K562 (cell line): Measurements from ENCODE around the gene MEX3D.

Source experiments
- E2F1 ChIP-seq: sonication (generic); formaldehyde crosslinking; IDR thresholded peaks from 2 replicates; pipeline ENCODE4 v1.8.1; 2023; ENCODE audit warnings: mild to moderate bottlenecking, missing genetic modification reagents, moderate library complexity
- FOXP1 ChIP-seq: sonication (generic); formaldehyde crosslinking; IDR thresholded peaks from 2 replicates; pipeline ENCODE4 v1.8.0; 2022; ENCODE audit warnings: mild to moderate bottlenecking, missing genetic modification reagents
- ZC3H4 ChIP-seq: sonication (generic); formaldehyde crosslinking; IDR thresholded peaks from 2 replicates; pipeline ENCODE4 v1.9.0; 2021; ENCODE audit warnings: missing genetic modification reagents, borderline replicate concordance
- TF ChIP-seq, protein P1 (sequence below), 3 experiments: IDR thresholded peaks in 2 of 3; conservative IDR thresholded peaks in 1 of 3; 2 replicates each; pipeline ENCODE4 v1.5.1; 2011 to 2012; ENCODE audit warnings: low read length in 3 of 3, mild to moderate bottlenecking in 3 of 3, control low read depth in 2 of 3, improper control_type of control experiment in 1 of 3, inconsistent platforms in 1 of 3, low read depth in 1 of 3, mixed read lengths in 1 of 3, moderate library complexity in 1 of 3; ENCODE audit not compliant: insufficient read depth in 2 of 3

GRCh38 chr19:1598777-1599459 is 30.8 kb upstream of the MEX3D start:
- TF ChIP-seq, protein P1, sequence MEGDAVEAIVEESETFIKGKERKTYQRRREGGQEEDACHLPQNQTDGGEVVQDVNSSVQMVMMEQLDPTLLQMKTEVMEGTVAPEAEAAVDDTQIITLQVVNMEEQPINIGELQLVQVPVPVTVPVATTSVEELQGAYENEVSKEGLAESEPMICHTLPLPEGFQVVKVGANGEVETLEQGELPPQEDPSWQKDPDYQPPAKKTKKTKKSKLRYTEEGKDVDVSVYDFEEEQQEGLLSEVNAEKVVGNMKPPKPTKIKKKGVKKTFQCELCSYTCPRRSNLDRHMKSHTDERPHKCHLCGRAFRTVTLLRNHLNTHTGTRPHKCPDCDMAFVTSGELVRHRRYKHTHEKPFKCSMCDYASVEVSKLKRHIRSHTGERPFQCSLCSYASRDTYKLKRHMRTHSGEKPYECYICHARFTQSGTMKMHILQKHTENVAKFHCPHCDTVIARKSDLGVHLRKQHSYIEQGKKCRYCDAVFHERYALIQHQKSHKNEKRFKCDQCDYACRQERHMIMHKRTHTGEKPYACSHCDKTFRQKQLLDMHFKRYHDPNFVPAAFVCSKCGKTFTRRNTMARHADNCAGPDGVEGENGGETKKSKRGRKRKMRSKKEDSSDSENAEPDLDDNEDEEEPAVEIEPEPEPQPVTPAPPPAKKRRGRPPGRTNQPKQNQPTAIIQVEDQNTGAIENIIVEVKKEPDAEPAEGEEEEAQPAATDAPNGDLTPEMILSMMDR (IDR thresholded peaks at IDR 0.05 in 2 of 3, conservative IDR thresholded peaks at IDR 0.05 in 1 of 3; ENCODE audit: insufficient read depth in 2 of 3, low read depth in 1 of 3, low read length in 3 of 3), result no peak
- TF ChIP-seq ZC3H4 (CRISPR knock-in tag) (no peak), E2F1 (CRISPR knock-in tag) (no peak), FOXP1 (no peak)
